ENCODE results near the gene DUXA. TPM values are rescaled to one million over a fixed set of nuclear protein-coding genes. Genes with fewer than 3 reads are reported as not detected.

Gene DUXA
- polyA plus RNA-seq, 5 donors: not detected

- DNase-seq: no peak
These were observed 61.1 kb downstream of the DUXA start for GRCh38 chr19:57105976-57106721.

Other genes starting within 250 kb of the DUXA start
- not detected for gene USP29, start 47.5 kb downstream of the DUXA start, polyA plus RNA-seq (ENCODE audit: insufficient read depth in 1 of 5, insufficient read length in 5 of 5, low replicate concordance in 1 of 5)
- gene ZIM3, start 22.3 kb downstream of the DUXA start, polyA plus RNA-seq (ENCODE audit: insufficient read depth in 1 of 5, insufficient read length in 5 of 5, low replicate concordance in 1 of 5): under 1 TPM in 2 of 5 donors, not detected in 3; 0.04 to 0.06 TPM
- gene ZNF264, start 24.0 kb upstream of the DUXA start, polyA plus RNA-seq (ENCODE audit: insufficient read depth in 1 of 5, insufficient read length in 5 of 5, low replicate concordance in 1 of 5): 10 to 100 TPM; 12.2 to 24.1 (median 21.1) TPM
- gene AURKC, start 63.5 kb upstream of the DUXA start, polyA plus RNA-seq (ENCODE audit: insufficient read depth in 1 of 5, insufficient read length in 5 of 5, low replicate concordance in 1 of 5): 1 to 10 TPM in 4 of 5 donors, under 1 TPM in 1; 0.85 to 3.4 (median 1.6) TPM
- gene ZNF805, start 73.1 kb upstream of the DUXA start, polyA plus RNA-seq (ENCODE audit: insufficient read depth in 1 of 5, insufficient read length in 5 of 5, low replicate concordance in 1 of 5): 1 to 10 TPM; 3.8 to 7.6 (median 6.5) TPM
- 1 to 10 TPM; 1.8 to 5.5 (median 3.8) TPM for gene ZNF460, start 113.0 kb upstream of the DUXA start, polyA plus RNA-seq (ENCODE audit: insufficient read depth in 1 of 5, insufficient read length in 5 of 5, low replicate concordance in 1 of 5)
- gene ZNF543, start 153.0 kb upstream of the DUXA start, polyA plus RNA-seq (ENCODE audit: insufficient read depth in 1 of 5, insufficient read length in 5 of 5, low replicate concordance in 1 of 5): 10 to 100 TPM in 3 of 5 donors, 1 to 10 TPM in 2; 7.2 to 11.6 (median 10.1) TPM
- gene ZNF304, start 183.8 kb upstream of the DUXA start, polyA plus RNA-seq (ENCODE audit: insufficient read depth in 1 of 5, insufficient read length in 5 of 5, low replicate concordance in 1 of 5): 10 to 100 TPM; 12.5 to 21.0 (median 17.1) TPM
- gene TRAPPC2B, start 196.1 kb upstream of the DUXA start, polyA plus RNA-seq (ENCODE audit: insufficient read depth in 1 of 5, insufficient read length in 5 of 5, low replicate concordance in 1 of 5): 10 to 100 TPM; 12.4 to 17.2 (median 14.5) TPM
- gene ZNF547, start 196.1 kb upstream of the DUXA start, polyA plus RNA-seq (ENCODE audit: insufficient read depth in 1 of 5, insufficient read length in 5 of 5, low replicate concordance in 1 of 5): 10 to 100 TPM in 1 of 5 donors, 1 to 10 TPM in 4; 5.2 to 10.1 (median 6.6) TPM
- 10 to 100 TPM; 25.4 to 49.6 (median 37.1) TPM for gene ZNF548, start 222.4 kb upstream of the DUXA start, polyA plus RNA-seq (ENCODE audit: insufficient read depth in 1 of 5, insufficient read length in 5 of 5, low replicate concordance in 1 of 5)
- gene ZNF17, start 243.7 kb upstream of the DUXA start, polyA plus RNA-seq (ENCODE audit: insufficient read depth in 1 of 5, insufficient read length in 5 of 5, low replicate concordance in 1 of 5): 10 to 100 TPM in 4 of 5 donors, 1 to 10 TPM in 1; 9.1 to 17.1 (median 15.8) TPM

Data from right lung (tissue), 5 donors.